GM06990 (cell line): Measurements from ENCODE around the gene RNF4.
"Not testable (repeated sequence)": the region's sequence is repeated elsewhere in the genome, so short reads cannot be mapped to it uniquely, and the experiment has no call there.

Experiments
- DNase-seq: peaks from one replicate; pipeline ENCODE4 v3.0.0-alpha.2; 2011; ENCODE audit not compliant: insufficient read length; ENCODE audit errors: extremely low read depth
- H3K27me3 ChIP-seq: replicated peaks from 2 replicates; pipeline ENCODE4 v1.6.0; 2011; ENCODE audit warnings: low read length; ENCODE audit not compliant: control insufficient read depth, insufficient read depth
- H3K36me3 ChIP-seq: 2 replicates; pipeline ENCODE4 v1.5.1; 2011; ENCODE audit warnings: low read length; ENCODE audit not compliant: control insufficient read depth, insufficient read depth
- H3K4me3 ChIP-seq: replicated peaks from 2 replicates; pipeline ENCODE4 v1.5.1; 2011; ENCODE audit warnings: low read depth, mild to moderate bottlenecking, control low read depth, low read length
- TF ChIP-seq, protein P1 (sequence below): IDR thresholded peaks from 2 replicates; pipeline ENCODE4 v1.5.1; 2011; ENCODE audit warnings: low read length, control low read depth, mild to moderate bottlenecking, inconsistent platforms; ENCODE audit not compliant: insufficient read depth, poor library complexity, severe bottlenecking

RNF4 gene

DNA sequence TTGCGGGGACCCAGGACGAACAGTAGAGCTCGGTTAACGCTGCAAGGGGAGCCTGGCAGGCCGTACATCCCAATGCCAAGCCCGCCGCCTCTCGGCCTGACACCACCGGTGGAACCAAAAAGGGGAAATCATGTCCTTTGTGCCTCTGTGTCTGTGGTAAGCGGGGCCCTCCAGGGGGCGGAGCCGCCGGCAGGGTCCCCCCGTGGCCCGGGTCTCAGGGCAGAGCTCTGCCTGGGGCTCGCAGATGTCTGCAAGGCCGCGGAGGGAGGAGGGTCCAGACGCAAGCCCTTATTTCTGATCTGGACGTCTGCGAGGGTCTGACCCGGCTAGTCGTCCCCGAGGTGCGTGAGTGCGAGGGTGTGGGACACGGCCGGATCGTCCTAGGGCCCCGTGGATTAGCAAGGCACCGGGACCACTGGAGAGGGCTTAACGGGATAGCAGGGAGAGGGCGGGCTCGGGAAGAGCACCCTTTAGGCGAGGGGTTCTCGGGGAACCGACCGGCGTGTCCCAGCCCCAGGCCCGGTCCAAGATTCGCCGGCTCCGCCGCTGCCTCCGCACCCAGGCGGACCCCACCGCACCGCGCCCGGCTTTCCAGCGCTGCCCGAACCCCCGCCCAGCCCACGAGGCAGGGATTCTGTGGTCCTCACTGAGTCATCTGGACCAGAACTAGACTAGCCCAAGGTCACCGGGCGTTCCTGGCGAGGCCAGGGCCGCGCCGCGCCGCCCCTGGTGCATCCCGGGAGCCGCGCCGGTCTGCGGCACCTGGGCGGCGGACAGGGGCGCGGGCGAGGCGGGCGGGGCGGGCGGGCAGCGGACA lies 66.7 kb downstream of the RNF4 start:
- TF ChIP-seq, protein P1, sequence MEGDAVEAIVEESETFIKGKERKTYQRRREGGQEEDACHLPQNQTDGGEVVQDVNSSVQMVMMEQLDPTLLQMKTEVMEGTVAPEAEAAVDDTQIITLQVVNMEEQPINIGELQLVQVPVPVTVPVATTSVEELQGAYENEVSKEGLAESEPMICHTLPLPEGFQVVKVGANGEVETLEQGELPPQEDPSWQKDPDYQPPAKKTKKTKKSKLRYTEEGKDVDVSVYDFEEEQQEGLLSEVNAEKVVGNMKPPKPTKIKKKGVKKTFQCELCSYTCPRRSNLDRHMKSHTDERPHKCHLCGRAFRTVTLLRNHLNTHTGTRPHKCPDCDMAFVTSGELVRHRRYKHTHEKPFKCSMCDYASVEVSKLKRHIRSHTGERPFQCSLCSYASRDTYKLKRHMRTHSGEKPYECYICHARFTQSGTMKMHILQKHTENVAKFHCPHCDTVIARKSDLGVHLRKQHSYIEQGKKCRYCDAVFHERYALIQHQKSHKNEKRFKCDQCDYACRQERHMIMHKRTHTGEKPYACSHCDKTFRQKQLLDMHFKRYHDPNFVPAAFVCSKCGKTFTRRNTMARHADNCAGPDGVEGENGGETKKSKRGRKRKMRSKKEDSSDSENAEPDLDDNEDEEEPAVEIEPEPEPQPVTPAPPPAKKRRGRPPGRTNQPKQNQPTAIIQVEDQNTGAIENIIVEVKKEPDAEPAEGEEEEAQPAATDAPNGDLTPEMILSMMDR: peak; percentile 50
- peak; percentile 79 for DNase-seq

GRCh38 chr4:2536193-2537010 lies 67.5 kb downstream of the RNF4 start, which contains the start of gene FAM193A:
Gene FAM193A, plus strand, starts transcription at chr4:2536647. Its CDS starts 269 bp downstream, at chr4:2536916.
- DNase-seq: peak; percentile 100
- TF ChIP-seq, protein P1: no peak
- Histone ChIP-seq H3K27me3 (no peaks in the 10 kb centered on the region), H3K36me3 (no peaks in the 10 kb centered on the region), H3K4me3 (peak within 1 kb of the TSS; percentile 87)

More for the DNA sequence above, 66.7 kb downstream of the RNF4 start:
- Histone ChIP-seq H3K36me3 (no peaks in the 10 kb centered on the region), H3K27me3 (no peaks in the 10 kb centered on the region), H3K4me3 (peak overlapping the region; percentile 87)

DNA sequence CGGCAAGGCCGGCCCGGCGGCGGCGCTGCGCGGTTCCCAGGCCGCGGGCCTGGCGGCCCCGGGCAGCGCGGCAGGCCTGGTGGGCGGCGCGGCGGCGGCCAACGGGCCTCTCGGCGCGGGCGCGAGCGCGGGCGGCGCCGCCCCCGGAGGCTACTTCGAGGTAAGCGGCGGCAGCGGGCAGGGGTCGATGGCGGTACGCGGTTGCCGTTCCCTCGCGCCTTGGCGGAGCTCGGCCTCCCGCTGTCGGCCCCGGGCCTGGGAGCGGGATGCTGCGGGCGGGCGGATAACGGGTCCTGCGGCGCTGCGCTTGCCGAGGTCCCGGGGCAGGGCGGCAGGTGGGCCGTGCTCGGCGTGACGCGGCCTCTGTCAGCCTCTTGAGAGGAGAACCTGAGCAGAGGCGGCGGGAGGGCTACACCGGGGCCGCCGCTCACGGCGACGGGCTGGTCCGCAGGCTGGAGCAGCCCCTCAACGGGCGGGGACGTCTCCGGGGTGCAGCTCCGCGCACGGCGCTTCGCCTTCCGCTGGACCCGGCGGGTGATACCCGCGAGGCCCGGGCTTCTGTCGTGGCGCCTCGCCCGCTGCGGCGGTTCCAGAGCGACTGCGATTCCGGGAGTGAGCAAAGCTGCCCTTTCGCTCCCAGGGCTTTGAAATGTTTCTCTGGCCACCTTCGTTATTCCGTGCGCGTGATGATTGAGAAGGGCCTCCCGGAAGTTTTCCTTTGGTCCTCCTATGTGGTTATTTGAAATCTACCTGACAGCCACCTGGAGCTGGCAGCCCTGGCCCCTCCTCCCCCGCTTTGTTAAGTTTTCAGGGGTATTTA lies 68.3 kb downstream of the RNF4 start:
- Histone ChIP-seq H3K4me3 (peak overlapping the region; percentile 85), H3K36me3 (no peaks in the 10 kb centered on the region), H3K27me3 (no peaks in the 10 kb centered on the region)
- DNase-seq: peak; percentile 79
- TF ChIP-seq, protein P1: no peak

DNA sequence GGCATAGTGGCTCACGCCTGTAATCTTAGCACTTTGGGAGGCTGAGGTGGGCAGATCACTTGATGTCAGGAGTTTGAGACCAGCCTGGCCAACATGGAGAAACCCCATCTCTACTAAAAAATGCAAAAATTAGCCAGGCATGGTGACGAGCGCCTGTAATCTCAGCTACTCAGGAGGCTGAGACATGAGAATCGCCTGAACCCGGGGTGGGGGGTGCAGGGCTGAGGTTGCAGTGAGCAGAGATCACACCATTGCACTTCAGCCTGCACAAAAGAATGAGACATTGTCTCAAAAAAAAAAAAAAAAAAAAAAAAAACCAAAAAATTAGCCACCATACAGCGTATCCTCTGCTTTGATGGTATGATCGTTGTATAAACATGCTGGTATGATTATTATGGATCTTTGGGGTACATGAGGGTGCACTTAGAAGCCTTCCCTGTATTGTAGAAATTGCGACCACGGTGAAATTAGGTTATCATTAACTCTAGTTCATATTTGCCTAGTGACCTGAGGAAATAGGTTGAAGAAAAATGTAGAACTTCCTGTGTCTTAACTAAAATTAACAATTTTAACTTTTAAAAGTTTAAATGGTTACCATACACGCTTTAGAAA lies 74.8 kb downstream of the RNF4 start:
- not testable (repeated sequence) for H3K4me3 ChIP-seq, H3K36me3 ChIP-seq

DNA sequence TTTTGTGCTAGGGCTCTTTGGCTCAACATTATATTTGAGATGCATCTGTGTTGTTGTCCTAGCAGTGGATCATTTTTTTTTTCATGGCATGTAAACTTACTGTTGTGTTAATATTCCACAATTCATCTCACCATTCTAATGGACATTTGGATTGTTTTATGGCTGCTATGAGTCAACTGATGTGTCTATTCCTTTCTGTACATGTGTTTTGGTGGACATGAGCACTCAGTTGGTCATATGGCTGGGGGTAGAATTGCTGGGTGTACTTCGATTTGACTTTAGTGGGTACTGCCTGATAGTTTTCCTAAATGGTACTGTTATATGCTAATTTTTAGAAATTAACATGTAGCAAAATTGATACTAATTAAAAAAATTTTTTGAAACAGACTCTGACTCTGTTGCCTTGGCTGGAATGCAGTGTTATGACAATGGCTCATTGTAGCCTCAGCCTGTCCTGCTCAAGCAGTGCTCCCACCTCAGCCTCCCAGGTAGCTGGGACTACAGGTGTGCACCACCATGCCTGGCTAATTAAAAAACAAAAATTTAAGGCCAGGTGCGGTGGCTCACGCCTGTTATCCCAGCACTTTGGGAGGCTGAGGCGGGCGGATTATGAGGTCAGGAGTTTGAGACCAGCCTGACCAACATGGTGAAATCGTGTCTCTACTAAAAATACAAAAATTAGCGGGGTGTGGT lies 76.6 kb downstream of the RNF4 start:
- no peak for DNase-seq
- no peaks in the 10 kb centered on the region; the same call in 1 of the 2 replicates for H3K36me3 ChIP-seq

More for the DNA sequence above, 74.8 kb downstream of the RNF4 start:
- not testable (repeated sequence) for DNase-seq, H3K27me3 ChIP-seq

More for the DNA sequence above, 76.6 kb downstream of the RNF4 start:
- H3K27me3 ChIP-seq: no peaks in the 10 kb centered on the region
- TF ChIP-seq, protein P1: no peak
- no peak overlapping the region for H3K4me3 ChIP-seq
